Left lung (tissue), 10 donors: ENCODE data around the gene PCDH18. TPM values are rescaled to one million over a fixed set of nuclear protein-coding genes. Genes with fewer than 3 reads are reported as not detected.

Experiments
- ATAC-seq: fragments of 200-7000 bp; cut with Tn5 transposase; one replicate; pipeline ENCODE4 v1.9.1; 2020; ENCODE audit warnings: moderate library complexity
- DNase-seq, 4 donors: peaks; one replicate each; pipeline ENCODE4 v3.0.0-alpha.2; 2013 to 2020
- H3K27ac ChIP-seq, 2 donors: fragments of 200-600 bp; sonication (generic) in 1 of 2; one replicate each; pipeline versions ENCODE4 v1.5.0 to v1.8.0; 2020 to 2021
- H3K27me3 ChIP-seq, 2 donors: fragments of 200-600 bp; sonication (generic) in 1 of 2; one replicate each; pipeline versions ENCODE4 v1.5.0 to v1.8.0; 2020 to 2021
- H3K36me3 ChIP-seq, 2 donors: fragments of 200-600 bp; sonication (generic) in 1 of 2; one replicate each; pipeline versions ENCODE4 v1.5.0 to v1.8.0; 2020 to 2021
- H3K4me1 ChIP-seq, 2 donors: fragments of 200-600 bp; one replicate each; pipeline ENCODE4 v1.8.0; 2021
- H3K4me3 ChIP-seq, 2 donors: fragments of 200-600 bp; sonication (generic) in 1 of 2; one replicate each; pipeline versions ENCODE4 v1.5.0 to v1.8.0; 2020 to 2021; ENCODE audit warnings: mild to moderate bottlenecking in 1 of 2
- H3K9me3 ChIP-seq, 2 donors: fragments of 200-600 bp; sonication (generic) in 1 of 2; one replicate each; pipeline versions ENCODE4 v1.5.0 to v1.8.0; 2020 to 2021
- CTCF ChIP-seq, 2 donors: fragments of 200-600 bp; sonication (generic) in 1 of 2; IDR thresholded peaks; one replicate each; pipeline versions ENCODE4 v1.5.0 to v1.8.0; 2021; ENCODE audit warnings: antibody characterized with exemption in 2 of 2
- intact Hi-C, 2 donors: fragments of 100-400 bp; cut with DNase I; formaldehyde crosslinking; loops; one replicate each; pipeline versions ENCODE4 v1.11.2 to v1.14.2; 2022
- polyA plus RNA-seq, 6 donors: library from polyadenylated mRNA; unstranded; fragments of 120-200 nt; gene quantifications; one replicate each; pipeline ENCODE4 v1.2.1, GENCODE V29; 2013; ENCODE audit not compliant: insufficient read length in 6 of 6
- total RNA-seq, 2 donors: library from RNA; stranded (reverse); fragmentation: NEBNext Ultra II Directional; extraction: Animal tissue kit (Norgen Biotek cat#: 25700); gene quantifications; one replicate each; pipeline ENCODE4 v1.2.1, GENCODE V29; 2021
- donor health status: DM: no; HTN: yes; CAD: no.
- donor health status: DM: no; HTN: no; CAD: no.

The PCDH18 gene
- total and polyA plus RNA-seq, 8 donors, result 12.1 to 123 (median 107) TPM

- TF ChIP-seq CTCF (IDR thresholded peaks at IDR 0.05), result no peak
Measured at GRCh38 chr4:137572163-137572562, 39.9 kb upstream of the PCDH18 start.

GRCh38 chr4:137559801-137560200 lies 27.5 kb upstream of the PCDH18 start:
- H3K4me1 ChIP-seq, result no peaks in the 10 kb centered on the region
- H3K4me3 ChIP-seq, result no peak overlapping the region
- H3K36me3 ChIP-seq, result no peaks in the 10 kb centered on the region
- H3K27me3 ChIP-seq, result no peaks in the 10 kb centered on the region
- TF ChIP-seq CTCF (IDR thresholded peaks at IDR 0.05), result no peak
- H3K9me3 ChIP-seq, result no peaks in the 10 kb centered on the region
- ATAC-seq, result no peak
- no peak for DNase-seq
- intact Hi-C loops, result no loop called here
- no peak overlapping the region for H3K27ac ChIP-seq

More at GRCh38 chr4:137572163-137572562, 39.9 kb upstream of the PCDH18 start:
- H3K4me1 ChIP-seq, result no peaks in the 10 kb centered on the region
- no peak overlapping the region for H3K27ac ChIP-seq
- ATAC-seq (no peak), DNase-seq (no peak)
- no peaks in the 10 kb centered on the region for H3K27me3 ChIP-seq
- H3K4me3 ChIP-seq, result no peak overlapping the region
- peaks cover 0 to 2% of the 10 kb centered on the region in 2 donors for H3K9me3 ChIP-seq
- intact Hi-C loops, result no loop called here
- H3K36me3 ChIP-seq, result no peaks in the 10 kb centered on the region

- H3K27me3 ChIP-seq, result no peaks in the 10 kb centered on the region
- no peak overlapping the region for H3K4me3 ChIP-seq
- no peak for TF ChIP-seq CTCF (IDR thresholded peaks at IDR 0.05)
- no peak overlapping the region for H3K27ac ChIP-seq
- H3K36me3 ChIP-seq, result no peaks in the 10 kb centered on the region
- no peaks in the 10 kb centered on the region for H3K4me1 ChIP-seq
- ATAC-seq (no peak), DNase-seq (no peak)
- H3K9me3 ChIP-seq, result no peaks in the 10 kb centered on the region
- intact Hi-C loops, result no loop called here
Measured at GRCh38 chr4:137558951-137559350, 26.7 kb upstream of the PCDH18 start.

- H3K27ac ChIP-seq, result no peak overlapping the region
Measured at GRCh38 chr4:137545461-137545861, 13.2 kb upstream of the PCDH18 start.

GRCh38 chr4:137543648-137544047 lies 11.4 kb upstream of the PCDH18 start:
- Histone ChIP-seq H3K9me3 (no peaks in the 10 kb centered on the region), H3K27me3 (no peaks in the 10 kb centered on the region), H3K27ac (no peak overlapping the region), H3K36me3 (no peaks in the 10 kb centered on the region), H3K4me3 (no peak overlapping the region), H3K4me1 (no peaks in the 10 kb centered on the region)
- intact Hi-C loops, result no loop called here
- ATAC-seq (no peak), DNase-seq (no peak)
- TF ChIP-seq CTCF (IDR thresholded peaks at IDR 0.05), result no peak

More at GRCh38 chr4:137545461-137545861, 13.2 kb upstream of the PCDH18 start:
- ATAC-seq, result no peak
- no peaks in the 10 kb centered on the region for H3K27me3 ChIP-seq
- H3K9me3 ChIP-seq, result no peaks in the 10 kb centered on the region
- intact Hi-C loops, result no loop called here
- no peaks in the 10 kb centered on the region for H3K36me3 ChIP-seq
- no peak overlapping the region for H3K4me3 ChIP-seq
- no peak for DNase-seq
- no peak for TF ChIP-seq CTCF (IDR thresholded peaks at IDR 0.05)
- no peaks in the 10 kb centered on the region for H3K4me1 ChIP-seq
